ENCODE results near the gene REEP3.
A peak's percentile ranks its signal among the peaks of the same experiment; 100 is the strongest.

Gene REEP3

GRCh38 chr10:63522995-63523394 lies 1.8 kb downstream of the REEP3 start:
- H2BK5ac ChIP-seq (ENCODE audit: low read depth, low read length, poor library complexity, severe bottlenecking): no peak overlapping the region
- no peak overlapping the region for H3K27ac ChIP-seq (ENCODE audit: low read length, poor library complexity, severe bottlenecking)
- no peak overlapping the region for H2BK120ac ChIP-seq (ENCODE audit: low read depth, low read length)
- no peak overlapping the region for H3K18ac ChIP-seq (ENCODE audit: low read depth in 1 of 2, low read length in 2 of 2)
- H3K36me3 ChIP-seq (ENCODE audit: control insufficient read depth in 1 of 2, insufficient read depth in 2 of 2, low read depth in 1 of 2, low read length in 2 of 2): peaks cover 4% of the 10 kb centered on the region in 2 experiments
- H2BK15ac ChIP-seq (ENCODE audit: low read depth, poor library complexity, severe bottlenecking): no peak overlapping the region
- no peak overlapping the region for H2AK5ac ChIP-seq (ENCODE audit: low read length, severe bottlenecking)
- peaks cover under 1% of the 10 kb centered on the region for H3K79me1 ChIP-seq (replicated peaks; ENCODE audit: low read length, poor library complexity, severe bottlenecking)
- no peak overlapping the region for H3K4me2 ChIP-seq (ENCODE audit: low read length, poor library complexity, severe bottlenecking)
- no peak overlapping the region for H4K8ac ChIP-seq (ENCODE audit: low read length)
- H3K9me3 ChIP-seq (ENCODE audit: control insufficient read depth, low read length): no peaks in the 10 kb centered on the region
- no peak overlapping the region for H2AFZ ChIP-seq (ENCODE audit: low read depth, low read length)
- 88% methylated on average over 2 of the region's 2 CpGs for WGBS
- no peak overlapping the region for H3K4ac ChIP-seq (ENCODE audit: low read depth in 1 of 2, low read length in 2 of 2)
- H3K27me3 ChIP-seq (ENCODE audit: control insufficient read depth in 1 of 2, insufficient read depth in 1 of 2, low read length in 2 of 2): no peaks in the 10 kb centered on the region
- H3K4me1 ChIP-seq (ENCODE audit: control insufficient read depth, insufficient read depth, low read depth, low read length): peaks cover 4% of the 10 kb centered on the region
- peak overlapping the region in 1 of 2 experiments; percentile 11 for H2BK12ac ChIP-seq (ENCODE audit: low read length in 2 of 2)
- no peak overlapping the region for H3K23ac ChIP-seq (ENCODE audit: low read length in 2 of 2)
- no peak for DNase-seq
- peak overlapping the region in 1 of 2 experiments; percentile 96 for H3K4me3 ChIP-seq (ENCODE audit: insufficient read depth in 1 of 2, low read depth in 1 of 2, low read length in 2 of 2)
- H4K91ac ChIP-seq (ENCODE audit: low read length): no peak overlapping the region
- no peak overlapping the region for H3K14ac ChIP-seq (ENCODE audit: low read length in 2 of 2)
- peak overlapping the region; percentile 98 for H3K9ac ChIP-seq (ENCODE audit: low read length)

GRCh38 chr10:63525021-63525420 lies 3.8 kb downstream of the REEP3 start:
- WGBS: 93% methylated on average over 2 of the region's 3 CpGs
- Histone ChIP-seq H4K8ac (ENCODE audit: low read length) (no peak overlapping the region), H2BK15ac (ENCODE audit: low read depth, poor library complexity, severe bottlenecking) (no peak overlapping the region), H3K27ac (ENCODE audit: low read length, poor library complexity, severe bottlenecking) (no peak overlapping the region), H3K9me3 (ENCODE audit: control insufficient read depth, low read length) (no peaks in the 10 kb centered on the region), H3K79me1 (replicated peaks; ENCODE audit: low read length, poor library complexity, severe bottlenecking) (peaks cover 8% of the 10 kb centered on the region), H3K23ac (ENCODE audit: low read length in 2 of 2) (no peak overlapping the region), H3K4me2 (ENCODE audit: low read length, poor library complexity, severe bottlenecking) (no peak overlapping the region), H3K18ac (ENCODE audit: low read depth in 1 of 2, low read length in 2 of 2) (no peak overlapping the region), H2BK120ac (ENCODE audit: low read depth, low read length) (no peak overlapping the region), H3K4me1 (ENCODE audit: control insufficient read depth, insufficient read depth, low read depth, low read length) (peaks cover 4% of the 10 kb centered on the region), H2AK5ac (ENCODE audit: low read length, severe bottlenecking) (no peak overlapping the region), H2AFZ (ENCODE audit: low read depth, low read length) (no peak overlapping the region), H3K4ac (ENCODE audit: low read depth in 1 of 2, low read length in 2 of 2) (no peak overlapping the region), H3K36me3 (ENCODE audit: control insufficient read depth in 1 of 2, insufficient read depth in 2 of 2, low read depth in 1 of 2, low read length in 2 of 2) (peaks cover 10 to 11% of the 10 kb centered on the region in 2 experiments), H3K27me3 (ENCODE audit: control insufficient read depth in 1 of 2, insufficient read depth in 1 of 2, low read length in 2 of 2) (no peaks in the 10 kb centered on the region), H4K91ac (ENCODE audit: low read length) (no peak overlapping the region), H2BK12ac (ENCODE audit: low read length in 2 of 2) (no peak overlapping the region), H2BK5ac (ENCODE audit: low read depth, low read length, poor library complexity, severe bottlenecking) (no peak overlapping the region), H3K9ac (ENCODE audit: low read length) (no peak overlapping the region), H3K4me3 (ENCODE audit: insufficient read depth in 1 of 2, low read depth in 1 of 2, low read length in 2 of 2) (no peak overlapping the region), H3K14ac (ENCODE audit: low read length in 2 of 2) (no peak overlapping the region)
- no peak for DNase-seq

DNA sequence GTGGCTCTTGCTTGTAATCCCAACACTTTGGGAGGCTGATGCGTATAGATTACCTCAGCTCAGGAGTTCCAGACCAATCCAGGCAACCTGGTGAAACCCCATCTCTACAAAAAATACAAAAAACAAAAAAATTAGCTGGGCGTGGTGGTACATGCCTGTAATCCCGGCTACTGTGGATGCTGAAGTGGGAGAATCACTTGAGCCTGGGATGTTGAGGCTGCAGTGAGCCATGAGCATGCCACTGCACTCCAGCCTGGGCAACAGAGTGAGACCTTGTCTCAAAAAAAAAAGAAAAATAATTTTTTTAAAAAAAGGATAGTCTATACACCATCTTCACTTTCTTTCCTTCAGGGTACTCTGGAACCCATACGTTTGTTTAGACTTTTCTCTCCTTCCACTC lies 6.2 kb downstream of the REEP3 start:
- Histone ChIP-seq H2BK5ac (ENCODE audit: low read depth, low read length, poor library complexity, severe bottlenecking) (no peak overlapping the region), H3K14ac (ENCODE audit: low read length in 2 of 2) (no peak overlapping the region), H3K4ac (ENCODE audit: low read depth in 1 of 2, low read length in 2 of 2) (no peak overlapping the region), H3K18ac (ENCODE audit: low read depth in 1 of 2, low read length in 2 of 2) (no peak overlapping the region), H3K27me3 (ENCODE audit: control insufficient read depth in 1 of 2, insufficient read depth in 1 of 2, low read length in 2 of 2) (no peaks in the 10 kb centered on the region), H3K36me3 (ENCODE audit: control insufficient read depth in 1 of 2, insufficient read depth in 2 of 2, low read depth in 1 of 2, low read length in 2 of 2) (peaks cover 10 to 11% of the 10 kb centered on the region in 2 experiments), H3K79me1 (replicated peaks; ENCODE audit: low read length, poor library complexity, severe bottlenecking) (peaks cover 9% of the 10 kb centered on the region), H2BK120ac (ENCODE audit: low read depth, low read length) (no peak overlapping the region), H2AFZ (ENCODE audit: low read depth, low read length) (no peak overlapping the region), H2AK5ac (ENCODE audit: low read length, severe bottlenecking) (no peak overlapping the region), H3K9ac (ENCODE audit: low read length) (no peak overlapping the region), H2BK15ac (ENCODE audit: low read depth, poor library complexity, severe bottlenecking) (no peak overlapping the region), H4K8ac (ENCODE audit: low read length) (no peak overlapping the region), H3K4me3 (ENCODE audit: insufficient read depth in 1 of 2, low read depth in 1 of 2, low read length in 2 of 2) (no peak overlapping the region), H3K4me2 (ENCODE audit: low read length, poor library complexity, severe bottlenecking) (no peak overlapping the region), H4K91ac (ENCODE audit: low read length) (no peak overlapping the region), H3K27ac (ENCODE audit: low read length, poor library complexity, severe bottlenecking) (no peak overlapping the region), H3K4me1 (ENCODE audit: control insufficient read depth, insufficient read depth, low read depth, low read length) (peaks cover 4% of the 10 kb centered on the region), H2BK12ac (ENCODE audit: low read length in 2 of 2) (no peak overlapping the region), H3K23ac (ENCODE audit: low read length in 2 of 2) (no peak overlapping the region), H3K9me3 (ENCODE audit: control insufficient read depth, low read length) (no peaks in the 10 kb centered on the region)
- WGBS: 100% methylated on average over 3 of the region's 4 CpGs
- DNase-seq: no peak

- H3K36me3 ChIP-seq (ENCODE audit: control insufficient read depth in 1 of 2, insufficient read depth in 2 of 2, low read depth in 1 of 2, low read length in 2 of 2): peaks cover 10 to 11% of the 10 kb centered on the region in 2 experiments
- no peak overlapping the region for H3K4me3 ChIP-seq (ENCODE audit: insufficient read depth in 1 of 2, low read depth in 1 of 2, low read length in 2 of 2)
- H3K4me2 ChIP-seq (ENCODE audit: low read length, poor library complexity, severe bottlenecking): no peak overlapping the region
- H3K27ac ChIP-seq (ENCODE audit: low read length, poor library complexity, severe bottlenecking): no peak overlapping the region
- no peak for DNase-seq
- H2BK15ac ChIP-seq (ENCODE audit: low read depth, poor library complexity, severe bottlenecking): no peak overlapping the region
- no peak overlapping the region for H2BK120ac ChIP-seq (ENCODE audit: low read depth, low read length)
- no peak overlapping the region for H3K9ac ChIP-seq (ENCODE audit: low read length)
- H2BK12ac ChIP-seq (ENCODE audit: low read length in 2 of 2): no peak overlapping the region
- H2AK5ac ChIP-seq (ENCODE audit: low read length, severe bottlenecking): no peak overlapping the region
- H2AFZ ChIP-seq (ENCODE audit: low read depth, low read length): no peak overlapping the region
- no peaks in the 10 kb centered on the region for H3K9me3 ChIP-seq (ENCODE audit: control insufficient read depth, low read length)
- H3K23ac ChIP-seq (ENCODE audit: low read length in 2 of 2): no peak overlapping the region
- H3K18ac ChIP-seq (ENCODE audit: low read depth in 1 of 2, low read length in 2 of 2): no peak overlapping the region
- peak overlapping the region; percentile 57 for H4K91ac ChIP-seq (ENCODE audit: low read length)
- H3K4ac ChIP-seq (ENCODE audit: low read depth in 1 of 2, low read length in 2 of 2): no peak overlapping the region
- H3K27me3 ChIP-seq (ENCODE audit: control insufficient read depth in 1 of 2, insufficient read depth in 1 of 2, low read length in 2 of 2): no peaks in the 10 kb centered on the region
- H2BK5ac ChIP-seq (ENCODE audit: low read depth, low read length, poor library complexity, severe bottlenecking): no peak overlapping the region
- H3K4me1 ChIP-seq (ENCODE audit: control insufficient read depth, insufficient read depth, low read depth, low read length): peaks cover 4% of the 10 kb centered on the region
- H4K8ac ChIP-seq (ENCODE audit: low read length): no peak overlapping the region
- H3K79me1 ChIP-seq (replicated peaks; ENCODE audit: low read length, poor library complexity, severe bottlenecking): peaks cover 9% of the 10 kb centered on the region
- WGBS: 97% methylated on average over 5 of the region's 5 CpGs
- no peak overlapping the region for H3K14ac ChIP-seq (ENCODE audit: low read length in 2 of 2)
These were observed 7.0 kb downstream of the REEP3 start for GRCh38 chr10:63528084-63528744.

Data from mesenchymal stem cell (in vitro differentiated cells and primary cell).